HFF-Myc (cell line): ENCODE data around the gene TMEM271.
A peak's percentile ranks its signal among the peaks of the same experiment; 100 is the strongest.

Source experiments
- DNase-seq: peaks from one replicate; pipeline ENCODE4 v3.0.0-alpha.2; 2011; ENCODE audit warnings: low read depth; ENCODE audit errors: extremely low read depth
- H3K4me3 ChIP-seq: replicated peaks from 2 replicates; pipeline ENCODE4 v1.5.1; 2011; ENCODE audit warnings: low read depth, mild to moderate bottlenecking, control low read depth, low read length
- TF ChIP-seq, protein P1 (sequence below): IDR thresholded peaks from 2 replicates; pipeline ENCODE4 v1.5.1; 2012; ENCODE audit warnings: mild to moderate bottlenecking, low read depth, low read length, control low read depth; ENCODE audit errors: missing control alignments

Gene TMEM271

DNA sequence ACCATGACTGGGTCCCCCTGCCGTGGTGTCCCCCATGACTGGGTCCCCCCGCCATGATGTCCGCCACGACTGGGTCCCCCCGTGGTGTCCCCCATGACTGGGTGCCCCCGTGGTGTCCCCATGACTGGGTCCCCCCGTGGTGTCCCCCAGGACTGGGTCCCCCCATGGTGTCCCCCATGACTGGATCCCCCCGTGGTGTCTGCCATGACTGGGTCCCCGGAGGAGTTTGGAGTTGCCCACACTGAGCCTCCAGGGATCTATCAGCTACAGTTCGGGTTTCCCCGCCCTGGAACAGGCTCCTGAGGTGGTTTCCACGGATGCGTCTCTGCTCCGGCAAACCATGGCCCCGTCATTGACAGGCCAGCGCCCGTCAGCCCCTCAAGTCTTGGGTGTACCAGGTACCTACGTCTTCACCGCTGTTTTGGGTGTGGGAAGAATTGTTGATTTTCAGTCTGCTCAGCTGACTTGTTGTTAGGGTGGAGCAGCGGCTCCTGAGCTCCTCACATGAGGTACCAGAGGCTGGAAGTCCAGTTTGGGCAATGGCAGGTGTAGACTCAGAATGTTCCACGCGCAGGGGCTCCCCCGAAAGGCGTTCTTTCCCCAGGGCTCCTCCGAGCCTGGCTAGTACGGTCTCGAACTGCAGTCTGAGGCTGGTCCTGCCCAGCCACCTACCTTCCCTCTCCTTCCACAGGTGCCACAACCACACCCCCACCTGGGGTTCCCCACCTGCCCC is 41.0 kb upstream of the TMEM271 start:
- no peak overlapping the region for H3K4me3 ChIP-seq
- TF ChIP-seq, protein P1, sequence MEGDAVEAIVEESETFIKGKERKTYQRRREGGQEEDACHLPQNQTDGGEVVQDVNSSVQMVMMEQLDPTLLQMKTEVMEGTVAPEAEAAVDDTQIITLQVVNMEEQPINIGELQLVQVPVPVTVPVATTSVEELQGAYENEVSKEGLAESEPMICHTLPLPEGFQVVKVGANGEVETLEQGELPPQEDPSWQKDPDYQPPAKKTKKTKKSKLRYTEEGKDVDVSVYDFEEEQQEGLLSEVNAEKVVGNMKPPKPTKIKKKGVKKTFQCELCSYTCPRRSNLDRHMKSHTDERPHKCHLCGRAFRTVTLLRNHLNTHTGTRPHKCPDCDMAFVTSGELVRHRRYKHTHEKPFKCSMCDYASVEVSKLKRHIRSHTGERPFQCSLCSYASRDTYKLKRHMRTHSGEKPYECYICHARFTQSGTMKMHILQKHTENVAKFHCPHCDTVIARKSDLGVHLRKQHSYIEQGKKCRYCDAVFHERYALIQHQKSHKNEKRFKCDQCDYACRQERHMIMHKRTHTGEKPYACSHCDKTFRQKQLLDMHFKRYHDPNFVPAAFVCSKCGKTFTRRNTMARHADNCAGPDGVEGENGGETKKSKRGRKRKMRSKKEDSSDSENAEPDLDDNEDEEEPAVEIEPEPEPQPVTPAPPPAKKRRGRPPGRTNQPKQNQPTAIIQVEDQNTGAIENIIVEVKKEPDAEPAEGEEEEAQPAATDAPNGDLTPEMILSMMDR: no peak
- DNase-seq: no peak

DNA sequence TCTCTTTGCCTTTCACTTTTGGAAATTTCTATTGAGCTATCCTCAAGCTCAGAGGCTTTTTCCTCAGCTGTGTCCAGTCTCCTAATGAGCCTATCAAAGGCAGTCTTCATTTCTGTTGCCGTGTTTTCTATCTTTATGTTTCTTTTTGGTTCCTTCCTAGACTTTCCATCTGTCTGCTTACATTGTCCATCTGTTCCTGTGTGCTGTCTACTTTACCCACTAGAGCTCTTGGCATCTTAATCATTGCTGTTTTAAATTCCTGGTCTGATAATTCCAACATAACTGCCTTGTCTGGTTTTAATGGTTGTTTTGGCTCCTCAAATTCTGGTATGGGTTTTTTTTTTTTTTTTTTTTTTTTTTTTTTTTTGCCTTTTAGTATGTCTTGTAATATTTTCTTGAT is 40.0 kb upstream of the TMEM271 start:
- TF ChIP-seq, protein P1: no peak
- DNase-seq: no peak
- H3K4me3 ChIP-seq: no peak overlapping the region

DNA sequence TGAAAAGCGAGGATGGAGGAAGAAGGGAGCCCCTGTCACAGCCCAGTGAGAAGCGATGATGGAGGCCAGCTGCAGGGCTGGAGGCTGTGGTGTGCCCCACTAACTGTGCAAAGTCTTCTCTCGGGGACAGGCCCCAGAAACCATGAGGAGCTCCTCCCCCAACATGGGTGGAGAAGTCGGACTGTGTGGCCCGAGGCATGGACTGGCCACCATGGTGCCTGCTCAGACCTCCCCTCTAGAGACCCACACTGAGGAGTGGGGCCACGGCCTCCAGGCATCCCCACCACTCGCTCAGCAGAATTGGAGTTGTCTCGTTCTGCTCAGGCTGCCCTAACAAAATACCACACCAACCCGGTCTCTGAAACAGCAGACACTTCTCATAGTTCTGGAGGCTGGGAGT is 37.0 kb upstream of the TMEM271 start:
- no peak overlapping the region for H3K4me3 ChIP-seq
- TF ChIP-seq, protein P1: no peak
- no peak for DNase-seq

DNA sequence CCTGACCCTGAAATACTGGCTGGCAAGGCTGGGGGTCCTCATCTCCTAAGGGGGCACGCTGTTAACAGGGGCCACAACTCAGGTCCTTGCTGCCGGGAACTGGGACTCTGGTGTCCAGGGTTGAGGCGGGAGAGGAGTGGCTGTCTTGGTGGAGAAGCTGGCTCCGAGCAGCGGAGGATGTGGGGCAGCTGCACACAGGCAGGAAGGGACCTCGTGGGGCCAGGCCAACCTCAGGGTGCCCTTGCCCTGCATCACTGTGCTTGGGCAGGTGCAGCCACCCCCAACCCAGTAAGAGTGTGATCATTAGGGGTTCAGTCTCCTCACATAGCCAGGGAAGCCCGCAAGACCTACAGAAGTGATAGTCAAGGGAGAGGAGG is 36.6 kb upstream of the TMEM271 start:
- no peak for DNase-seq
- TF ChIP-seq, protein P1: no peak
- H3K4me3 ChIP-seq: no peak overlapping the region

DNA sequence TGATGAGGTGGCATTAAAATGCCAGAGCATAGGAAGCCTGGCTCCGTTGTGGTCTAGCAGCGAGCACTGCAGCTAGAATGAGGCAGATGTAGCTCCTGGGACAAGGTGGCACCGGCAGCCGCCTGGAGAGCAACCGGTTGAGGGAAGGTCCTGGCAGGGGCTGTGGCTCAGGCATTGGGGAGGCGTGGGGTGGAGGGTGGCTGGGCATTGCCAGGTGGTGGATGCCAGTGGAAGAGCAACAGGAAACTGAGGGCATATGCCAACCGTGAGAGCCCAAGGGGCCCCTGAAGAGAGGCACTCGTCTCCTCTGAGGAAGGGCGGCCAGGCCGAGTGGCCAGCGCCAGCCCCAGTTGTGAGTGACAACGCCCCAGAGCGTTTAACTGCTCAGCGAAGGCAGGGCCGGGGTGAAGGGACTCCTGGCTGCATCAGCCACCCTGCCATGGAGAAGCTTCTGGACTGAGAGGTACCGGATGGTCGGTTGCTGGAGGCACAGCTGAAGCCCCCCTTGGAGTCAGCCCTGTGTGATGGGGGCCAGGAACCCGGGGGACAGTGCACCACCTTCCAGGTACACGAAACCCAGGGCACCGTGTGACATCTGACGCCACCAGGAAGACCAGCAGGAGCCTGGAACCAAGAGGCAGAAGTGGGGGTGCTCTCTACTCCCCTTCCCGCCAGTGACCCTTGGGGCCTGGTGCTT is 36.1 kb upstream of the TMEM271 start:
- no peak for DNase-seq
- TF ChIP-seq, protein P1: no peak
- no peak overlapping the region for H3K4me3 ChIP-seq

DNA sequence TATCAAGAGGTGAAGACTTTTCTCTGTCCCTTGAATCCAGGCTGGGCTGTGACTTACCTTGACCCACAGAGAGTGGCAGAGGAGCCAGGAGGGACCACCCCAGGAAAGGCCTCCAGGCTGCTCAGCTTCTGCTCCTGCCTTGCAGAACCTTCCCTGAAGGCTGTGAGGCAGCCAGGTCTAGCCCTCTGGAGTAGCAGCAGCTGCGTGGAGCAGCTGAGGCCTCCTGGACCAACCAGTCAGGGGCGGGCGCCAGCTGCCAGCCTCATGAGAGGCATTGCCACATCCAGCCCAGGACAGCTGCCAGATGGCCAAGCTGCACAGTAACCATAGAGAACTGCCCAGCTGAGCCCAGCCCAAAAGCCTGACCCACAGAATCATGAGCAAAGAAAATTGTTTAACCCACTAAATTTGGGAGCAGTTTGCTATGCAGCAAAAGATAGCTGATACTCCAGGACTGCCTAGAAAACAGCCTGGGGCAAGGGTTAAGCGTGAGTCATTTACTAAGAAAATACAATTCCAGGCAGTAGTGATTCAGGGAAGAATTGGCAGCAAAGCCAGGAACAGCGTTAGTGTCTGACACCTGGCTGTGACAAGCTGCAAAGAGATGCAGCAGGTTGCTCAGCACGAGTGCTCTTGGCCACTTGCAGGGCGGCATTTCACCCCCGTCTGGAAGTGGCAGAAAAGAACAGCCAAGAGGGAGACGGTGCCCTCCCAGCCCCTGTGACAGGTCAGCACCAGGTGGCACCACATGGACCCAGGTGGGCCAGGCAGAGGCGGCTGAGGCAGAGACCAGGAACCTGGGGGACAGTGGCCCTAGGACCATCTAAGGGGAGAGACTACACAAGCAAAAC is 34.5 kb upstream of the TMEM271 start:
- peak; percentile 9 for DNase-seq
- H3K4me3 ChIP-seq: no peak overlapping the region
- TF ChIP-seq, protein P1: no peak
